Activated CD8-positive, alpha-beta T cell treated with anti-CD3 and anti-CD28 coated beads, Interleukin-2, amount 10 ng/mL, durations not matched to agents 7 days and 5 days (primary cell): ENCODE results near the gene CPXM2. TPM values are rescaled to one million over a fixed set of nuclear protein-coding genes. Genes with fewer than 3 reads are reported as not detected.

Source experiments
- ATAC-seq: fragments of 150-1000 bp; cut with Tn5 transposase; one replicate; pipeline ENCODE4 v1.10.0; 2021; ENCODE audit warnings: moderate library complexity
- CTCF ChIA-PET: fragments of 350-600 bp; sonication (Branson Sonifier 250); formaldehyde crosslinking; loops from one replicate; lab custom pipeline; 2021; ENCODE audit warnings: antibody characterized with exemption; lab: Charles Lee
- POLR2A ChIA-PET: fragments of 350-600 bp; sonication (Branson Sonifier 250); formaldehyde crosslinking; loops from one replicate; lab custom pipeline; 2021; ENCODE audit warnings: antibody characterized with exemption; lab: Charles Lee
- DNase-seq: peaks from one replicate; pipeline ENCODE4 v3.0.0-alpha.2; 2020
- H3K27ac Mint-ChIP-seq: one replicate; pipeline ENCODE4 v1.8.0; 2021; ENCODE audit warnings: mild to moderate bottlenecking, mixed read lengths
- H3K27me3 Mint-ChIP-seq: one replicate; pipeline ENCODE4 v1.8.0; 2021; ENCODE audit warnings: low read depth, mixed read lengths
- H3K36me3 Mint-ChIP-seq: one replicate; pipeline ENCODE4 v1.8.0; 2021; ENCODE audit warnings: low read depth, mixed read lengths
- H3K4me1 Mint-ChIP-seq: one replicate; pipeline ENCODE4 v1.8.0; 2021; ENCODE audit warnings: low read depth, mixed read lengths
- H3K4me3 Mint-ChIP-seq: one replicate; pipeline ENCODE4 v1.8.0; 2021; ENCODE audit warnings: mild to moderate bottlenecking, mixed read lengths
- H3K9me3 Mint-ChIP-seq: one replicate; pipeline ENCODE4 v1.8.0; 2022; ENCODE audit warnings: mixed read lengths; ENCODE audit not compliant: insufficient read depth
- total RNA-seq, 2 experiments: library from RNA; stranded (reverse); gene quantifications; one replicate each; pipeline ENCODE4 v1.2.3, GENCODE V29; 2021

The CPXM2 gene
- not detected for total RNA-seq

GRCh38 chr10:123891144-123892071 is at the start of gene CPXM2:
Gene CPXM2, minus strand, starts transcription at chr10:123891807. Its CDS starts 148 bp downstream, at chr10:123891659.
- no peak for DNase-seq
- Mint-ChIP-seq H3K27ac (no peak within 1 kb of the TSS), H3K9me3 (no peaks in the 10 kb centered on the region), H3K4me3 (no peak within 1 kb of the TSS), H3K4me1 (no peaks in the 10 kb centered on the region), H3K36me3 (no peaks in the 10 kb centered on the region), H3K27me3 (peaks cover 26% of the 10 kb centered on the region)
- POLR2A ChIA-PET, result no interaction called here
- CTCF ChIA-PET, result no interaction called here
- no peak for ATAC-seq

GRCh38 chr10:123939591-123939990 is 48.0 kb upstream of the CPXM2 start:
- Mint-ChIP-seq H3K27me3 (no peaks in the 10 kb centered on the region), H3K4me1 (peaks cover 4% of the 10 kb centered on the region), H3K27ac (no peak overlapping the region), H3K36me3 (no peaks in the 10 kb centered on the region), H3K9me3 (no peaks in the 10 kb centered on the region), H3K4me3 (no peak overlapping the region)
- DNase-seq (no peak), ATAC-seq (no peak)
- ChIA-PET POLR2A (no interaction called here), CTCF (no interaction called here)

GRCh38 chr10:123938890-123939289 is 47.3 kb upstream of the CPXM2 start:
- H3K4me3 Mint-ChIP-seq, result no peak overlapping the region
- peaks cover 5% of the 10 kb centered on the region for H3K4me1 Mint-ChIP-seq

GRCh38 chr10:123936426-123936825 is 44.8 kb upstream of the CPXM2 start:
- DNase-seq, result no peak
- no peak for ATAC-seq
- ChIA-PET CTCF (no interaction called here), POLR2A (no interaction called here)
- H3K27ac Mint-ChIP-seq, result no peak overlapping the region
- H3K27me3 Mint-ChIP-seq, result no peaks in the 10 kb centered on the region
- H3K36me3 Mint-ChIP-seq, result no peaks in the 10 kb centered on the region
- peaks cover 3% of the 10 kb centered on the region for H3K9me3 Mint-ChIP-seq
- no peak overlapping the region for H3K4me3 Mint-ChIP-seq
- H3K4me1 Mint-ChIP-seq, result peaks cover 5% of the 10 kb centered on the region

More at GRCh38 chr10:123938890-123939289, 47.3 kb upstream of the CPXM2 start:
- Mint-ChIP-seq H3K27me3 (no peaks in the 10 kb centered on the region), H3K27ac (no peak overlapping the region), H3K36me3 (no peaks in the 10 kb centered on the region), H3K9me3 (no peaks in the 10 kb centered on the region)
- ATAC-seq, result no peak
- POLR2A ChIA-PET, result no interaction called here
- CTCF ChIA-PET, result no interaction called here
- DNase-seq, result no peak

- H3K27ac Mint-ChIP-seq, result no peak overlapping the region
- peaks cover 7% of the 10 kb centered on the region for H3K9me3 Mint-ChIP-seq
- ChIA-PET POLR2A (no interaction called here), CTCF (interaction anchor here (0.6 kb wide), 1 partner anchor 376 kb away, joined by 3 read pairs; no protein-coding TSS in a partner anchor)
- no peak for ATAC-seq
- DNase-seq, result no peak
- no peaks in the 10 kb centered on the region for H3K27me3 Mint-ChIP-seq
- peaks cover 5% of the 10 kb centered on the region for H3K4me1 Mint-ChIP-seq
- H3K36me3 Mint-ChIP-seq, result no peaks in the 10 kb centered on the region
- no peak overlapping the region for H3K4me3 Mint-ChIP-seq
Measured at GRCh38 chr10:123935680-123936079, 44.1 kb upstream of the CPXM2 start.

- no peak for ATAC-seq
- Mint-ChIP-seq H3K4me3 (no peak overlapping the region), H3K27me3 (no peaks in the 10 kb centered on the region), H3K36me3 (no peaks in the 10 kb centered on the region), H3K4me1 (peaks cover 5% of the 10 kb centered on the region), H3K9me3 (peaks cover 7% of the 10 kb centered on the region), H3K27ac (no peak overlapping the region)
- no peak for DNase-seq
- CTCF ChIA-PET, result interaction anchor here (0.6 kb wide), 1 partner anchor 376 kb away, joined by 3 read pairs; no protein-coding TSS in a partner anchor
- POLR2A ChIA-PET, result no interaction called here
Measured at GRCh38 chr10:123934846-123935245, 43.2 kb upstream of the CPXM2 start.

GRCh38 chr10:123930340-123931001 is 38.9 kb upstream of the CPXM2 start:
- Mint-ChIP-seq H3K36me3 (no peaks in the 10 kb centered on the region), H3K4me1 (peaks cover 10% of the 10 kb centered on the region), H3K27ac (no peak overlapping the region), H3K4me3 (no peak overlapping the region), H3K9me3 (peaks cover 7% of the 10 kb centered on the region), H3K27me3 (no peaks in the 10 kb centered on the region)
- POLR2A ChIA-PET, result no interaction called here
- DNase-seq, result no peak
- ATAC-seq, result no peak
- CTCF ChIA-PET, result no interaction called here

GRCh38 chr10:123929791-123930190 is 38.2 kb upstream of the CPXM2 start:
- no peaks in the 10 kb centered on the region for H3K27me3 Mint-ChIP-seq
- peaks cover 8% of the 10 kb centered on the region for H3K4me1 Mint-ChIP-seq
- no peak overlapping the region for H3K27ac Mint-ChIP-seq
- no peaks in the 10 kb centered on the region for H3K36me3 Mint-ChIP-seq
- CTCF ChIA-PET, result no interaction called here
- DNase-seq (no peak), ATAC-seq (no peak)
- peaks cover 7% of the 10 kb centered on the region for H3K9me3 Mint-ChIP-seq
- no peak overlapping the region for H3K4me3 Mint-ChIP-seq
- POLR2A ChIA-PET, result no interaction called here

GRCh38 chr10:123928427-123928826 is 36.8 kb upstream of the CPXM2 start:
- H3K27ac Mint-ChIP-seq, result no peak overlapping the region
- H3K9me3 Mint-ChIP-seq, result peaks cover 7% of the 10 kb centered on the region
- no peak for DNase-seq
- H3K36me3 Mint-ChIP-seq, result no peaks in the 10 kb centered on the region
- H3K4me1 Mint-ChIP-seq, result peaks cover 5% of the 10 kb centered on the region
- H3K27me3 Mint-ChIP-seq, result no peaks in the 10 kb centered on the region
- no peak overlapping the region for H3K4me3 Mint-ChIP-seq
- POLR2A ChIA-PET, result no interaction called here
- CTCF ChIA-PET, result no interaction called here
- ATAC-seq, result no peak

GRCh38 chr10:123926401-123927264 is 35.0 kb upstream of the CPXM2 start:
- no peak overlapping the region for H3K4me3 Mint-ChIP-seq
- H3K36me3 Mint-ChIP-seq, result no peaks in the 10 kb centered on the region
- peaks cover 3% of the 10 kb centered on the region for H3K27me3 Mint-ChIP-seq
- CTCF ChIA-PET, result no interaction called here
- H3K9me3 Mint-ChIP-seq, result peaks cover 5% of the 10 kb centered on the region
- H3K27ac Mint-ChIP-seq, result no peak overlapping the region
- H3K4me1 Mint-ChIP-seq, result peaks cover 5% of the 10 kb centered on the region
- POLR2A ChIA-PET, result no interaction called here
- ATAC-seq, result no peak
- DNase-seq, result no peak

- peaks cover 15% of the 10 kb centered on the region for H3K9me3 Mint-ChIP-seq
- ChIA-PET POLR2A (no interaction called here), CTCF (no interaction called here)
- H3K27ac Mint-ChIP-seq, result no peak overlapping the region
- H3K4me1 Mint-ChIP-seq, result peaks cover 5% of the 10 kb centered on the region
- H3K36me3 Mint-ChIP-seq, result no peaks in the 10 kb centered on the region
- ATAC-seq (no peak), DNase-seq (no peak)
- peaks cover 8% of the 10 kb centered on the region for H3K27me3 Mint-ChIP-seq
- no peak overlapping the region for H3K4me3 Mint-ChIP-seq
Measured at GRCh38 chr10:123922126-123922525, 30.5 kb upstream of the CPXM2 start.
